ENCODE results near the gene COA5. TPM values are rescaled to one million over a fixed set of nuclear protein-coding genes. Genes with fewer than 3 reads are reported as not detected.

The COA5 gene
- total and polyA plus RNA-seq, 9 donors = 27.2 to 42.5 (median 32.1) TPM

DNA sequence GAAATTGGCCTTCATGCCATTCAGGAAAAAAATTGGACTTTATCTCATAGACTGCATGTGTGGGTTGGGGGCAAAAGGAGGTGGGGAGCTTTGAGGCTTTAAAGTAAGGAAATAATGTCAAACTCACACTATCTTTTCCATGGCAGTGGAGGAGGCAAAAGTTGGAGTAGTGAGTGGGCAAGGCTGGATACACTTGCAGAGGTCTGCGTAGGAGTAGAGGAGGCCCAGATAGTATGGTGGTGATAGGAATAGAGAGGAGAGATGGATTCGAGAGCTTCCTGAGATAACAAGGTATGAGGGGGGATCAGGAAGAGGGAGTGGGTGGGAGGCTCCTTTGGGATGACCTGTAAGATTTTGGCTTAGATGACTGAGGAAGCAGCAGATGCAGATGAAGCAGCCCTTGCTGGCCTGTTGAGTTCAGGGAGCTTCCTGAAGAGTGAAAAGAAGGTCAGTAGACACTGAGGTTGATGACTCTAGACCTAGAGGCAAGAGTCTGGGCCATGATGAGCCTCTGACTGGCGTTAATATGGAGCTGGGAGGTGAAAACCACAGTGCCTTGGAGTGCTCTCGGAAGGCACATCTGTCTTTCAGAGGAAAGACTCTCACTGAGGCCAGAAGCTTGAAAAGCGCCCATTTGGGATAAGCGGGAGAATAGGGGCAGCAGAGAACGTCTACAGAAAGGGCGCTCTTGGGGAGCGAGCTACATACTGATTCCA, 5.9 kb upstream of the COA5 start:
- no peak for DNase-seq
- no peaks in the 10 kb centered on the region for H3K9me3 ChIP-seq
- 87 to 90% (median 90%) methylated on average over 9 of the region's 9 CpGs for WGBS, 3 donors
- intact Hi-C loops (cut with DNase I) = no loop called here
- no peak overlapping the region for H3K4me3 ChIP-seq
- H3K36me3 ChIP-seq = no peaks in the 10 kb centered on the region
- peaks cover 6% of the 10 kb centered on the region for H3K4me1 ChIP-seq (ENCODE audit: insufficient read depth)
- no peak overlapping the region for H3K27ac ChIP-seq
- H3K27me3 ChIP-seq = no peaks in the 10 kb centered on the region
- TF ChIP-seq EP300 (IDR thresholded peaks at IDR 0.05) (no peak), CTCF (IDR thresholded peaks at IDR 0.05) (no peak), POLR2A (IDR thresholded peaks at IDR 0.05) (no peak)

DNA sequence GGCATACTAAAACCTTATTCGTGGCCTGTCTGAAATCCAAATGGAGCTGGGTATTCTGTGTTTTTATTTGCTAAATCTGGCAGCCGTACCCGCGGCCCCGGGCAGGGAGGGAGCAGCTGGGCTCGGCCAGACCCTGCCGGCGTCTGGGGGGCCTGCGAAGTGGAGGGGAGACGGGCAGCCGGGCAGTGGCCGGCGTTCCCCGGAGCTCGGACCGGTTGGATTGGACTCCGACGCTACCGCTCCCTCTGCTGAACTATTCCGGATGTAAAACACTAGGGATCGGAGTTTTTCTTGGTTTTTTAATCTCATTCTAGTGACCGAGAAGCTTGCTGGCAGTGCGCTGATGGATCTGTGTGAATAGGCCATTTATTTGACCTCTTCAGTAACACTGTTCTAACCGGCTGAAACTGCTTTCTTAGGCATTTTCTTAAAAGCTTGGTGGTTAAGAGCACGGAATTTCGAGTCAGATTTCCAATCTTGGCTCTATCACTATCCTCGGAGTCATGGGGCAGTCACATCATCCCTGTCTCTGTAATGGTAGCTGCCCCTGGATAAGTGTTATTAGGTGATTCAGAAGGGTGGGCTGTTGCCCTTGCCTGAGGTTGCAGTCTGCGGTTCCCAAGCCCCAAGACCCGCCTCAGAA, 771 bp upstream of the COA5 start:
- intact Hi-C loops (cut with DNase I) = loop anchor here in 1 of 4 donors (10.0 kb wide), 1 partner anchor 154 kb away; no protein-coding TSS in a partner anchor
- DNase-seq = peak in 4 of 5 donors; percentile 16 to 54 (median 47)
- Histone ChIP-seq H3K4me1 (ENCODE audit: insufficient read depth) (peaks cover 18% of the 10 kb centered on the region), H3K36me3 (no peaks in the 10 kb centered on the region), H3K27me3 (no peaks in the 10 kb centered on the region), H3K27ac (peak overlapping the region; percentile 82 to 93), H3K9me3 (no peaks in the 10 kb centered on the region), H3K4me3 (peak overlapping the region; percentile 95)
- TF ChIP-seq CTCF (IDR thresholded peaks at IDR 0.05) (no peak), POLR2A (IDR thresholded peaks at IDR 0.05) (no peak), EP300 (IDR thresholded peaks at IDR 0.05) (no peak)
- 1% methylated on average over 29 of the region's 29 CpGs for WGBS, 3 donors

DNA sequence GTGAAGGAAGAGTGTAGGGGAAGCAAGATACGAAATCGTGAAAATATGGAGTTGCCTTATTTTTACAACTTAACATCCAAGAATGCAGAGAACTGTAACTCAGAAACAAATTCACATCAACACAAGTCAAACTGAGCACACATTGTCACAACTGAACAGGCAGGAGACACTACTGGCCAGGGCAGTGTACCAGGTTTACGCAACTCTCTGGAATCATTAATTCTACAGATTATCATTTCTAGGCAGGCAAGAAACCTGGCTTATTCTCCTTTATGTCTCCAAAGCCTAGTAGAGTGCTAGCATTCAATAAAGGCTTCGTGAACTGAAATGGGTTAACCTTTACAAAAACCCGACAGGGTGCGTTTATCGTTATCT, 584 bp downstream of the COA5 start:
- Histone ChIP-seq H3K27ac (peak overlapping the region in 1 of 2 donors; percentile 93), H3K36me3 (no peaks in the 10 kb centered on the region), H3K4me1 (ENCODE audit: insufficient read depth) (peaks cover 18% of the 10 kb centered on the region), H3K27me3 (no peaks in the 10 kb centered on the region), H3K9me3 (no peaks in the 10 kb centered on the region), H3K4me3 (peak overlapping the region; percentile 95)
- DNase-seq = no peak
- intact Hi-C loops (cut with DNase I) = loop anchor here in 1 of 4 donors (10.0 kb wide), 1 partner anchor 153 kb away; no protein-coding TSS in a partner anchor
- 1 to 2% (median 1%) methylated on average over 7 of the region's 7 CpGs for WGBS, 3 donors
- TF ChIP-seq EP300 (IDR thresholded peaks at IDR 0.05) (no peak), CTCF (IDR thresholded peaks at IDR 0.05) (no peak), POLR2A (IDR thresholded peaks at IDR 0.05) (no peak)

- WGBS, 3 donors = 56 to 72% (median 57%) methylated on average over 6 of the region's 6 CpGs
- H3K36me3 ChIP-seq = no peaks in the 10 kb centered on the region
- TF ChIP-seq CTCF (IDR thresholded peaks at IDR 0.05) (no peak), EP300 (IDR thresholded peaks at IDR 0.05) (no peak), POLR2A (IDR thresholded peaks at IDR 0.05) (no peak)
- no peaks in the 10 kb centered on the region for H3K27me3 ChIP-seq
- DNase-seq = no peak
- H3K9me3 ChIP-seq = no peaks in the 10 kb centered on the region
- peaks cover 18% of the 10 kb centered on the region for H3K4me1 ChIP-seq (ENCODE audit: insufficient read depth)
- intact Hi-C loops (cut with DNase I) = loop anchor here in 1 of 4 donors (10.0 kb wide), 1 partner anchor 152 kb away; no protein-coding TSS in a partner anchor
- H3K27ac ChIP-seq = no peak overlapping the region
- H3K4me3 ChIP-seq = peak overlapping the region; percentile 95
These were observed 1.2 kb downstream of the COA5 start for GRCh38 chr2:98607104-98607503.
